Activated T-cell treated with anti-CD3 and anti-CD28 coated beads for 24 hours (primary cell): ENCODE results near the gene PICK1.
"Not testable (repeated sequence)": the region's sequence is repeated elsewhere in the genome, so short reads cannot be mapped to it uniquely, and the experiment has no call there.

Experiments
- DNase-seq: peaks from one replicate; pipeline ENCODE4 v3.0.0-alpha.2; 2020; ENCODE audit warnings: low read depth

Gene PICK1

GRCh38 chr22:38075105-38075825 lies 18.1 kb downstream of the PICK1 start:
- no peak for DNase-seq

DNA sequence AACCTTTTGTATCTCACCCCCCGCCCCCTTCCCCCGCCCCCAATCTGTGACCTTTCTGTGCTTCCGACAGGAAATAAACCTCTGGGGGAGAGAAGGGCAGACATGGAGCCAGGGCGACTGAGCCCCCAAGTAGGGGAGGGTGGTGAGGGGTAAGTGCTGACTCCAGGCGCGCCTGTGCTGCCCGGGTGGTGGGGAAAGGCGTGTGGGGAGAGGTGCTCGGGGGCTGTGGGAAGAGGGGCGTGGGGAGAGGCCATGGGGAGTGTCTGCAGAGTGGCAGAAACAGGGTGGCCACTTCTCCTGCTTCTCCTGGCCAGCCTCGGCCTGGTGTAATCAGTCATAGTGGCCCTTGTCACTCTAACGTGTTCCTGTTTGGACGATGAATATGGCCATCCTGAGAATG lies 18.8 kb downstream of the PICK1 start:
- DNase-seq, result no peak

DNA sequence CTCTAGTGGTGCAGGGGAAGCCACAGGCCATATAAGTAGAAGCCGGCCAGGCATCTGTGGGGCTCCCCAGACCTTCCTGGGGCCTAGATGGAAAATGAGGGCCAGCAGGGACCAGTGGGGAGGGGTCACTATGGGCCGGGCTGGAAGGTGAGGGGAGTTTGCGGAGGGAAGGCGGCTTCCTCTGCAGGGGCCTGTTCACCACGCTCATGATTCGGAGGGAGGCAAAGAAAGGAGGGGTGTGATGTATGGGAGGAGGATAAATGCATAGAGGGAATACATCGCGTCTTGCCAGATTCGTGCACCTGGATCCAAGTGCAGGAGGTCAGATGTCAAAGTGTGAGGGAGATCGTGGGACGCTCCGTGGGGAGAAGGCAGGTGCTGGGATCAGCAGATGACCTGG lies 19.9 kb downstream of the PICK1 start:
- DNase-seq, result no peak

- no peak for DNase-seq
Measured at GRCh38 chr22:38077595-38077994, 20.4 kb downstream of the PICK1 start.

DNA sequence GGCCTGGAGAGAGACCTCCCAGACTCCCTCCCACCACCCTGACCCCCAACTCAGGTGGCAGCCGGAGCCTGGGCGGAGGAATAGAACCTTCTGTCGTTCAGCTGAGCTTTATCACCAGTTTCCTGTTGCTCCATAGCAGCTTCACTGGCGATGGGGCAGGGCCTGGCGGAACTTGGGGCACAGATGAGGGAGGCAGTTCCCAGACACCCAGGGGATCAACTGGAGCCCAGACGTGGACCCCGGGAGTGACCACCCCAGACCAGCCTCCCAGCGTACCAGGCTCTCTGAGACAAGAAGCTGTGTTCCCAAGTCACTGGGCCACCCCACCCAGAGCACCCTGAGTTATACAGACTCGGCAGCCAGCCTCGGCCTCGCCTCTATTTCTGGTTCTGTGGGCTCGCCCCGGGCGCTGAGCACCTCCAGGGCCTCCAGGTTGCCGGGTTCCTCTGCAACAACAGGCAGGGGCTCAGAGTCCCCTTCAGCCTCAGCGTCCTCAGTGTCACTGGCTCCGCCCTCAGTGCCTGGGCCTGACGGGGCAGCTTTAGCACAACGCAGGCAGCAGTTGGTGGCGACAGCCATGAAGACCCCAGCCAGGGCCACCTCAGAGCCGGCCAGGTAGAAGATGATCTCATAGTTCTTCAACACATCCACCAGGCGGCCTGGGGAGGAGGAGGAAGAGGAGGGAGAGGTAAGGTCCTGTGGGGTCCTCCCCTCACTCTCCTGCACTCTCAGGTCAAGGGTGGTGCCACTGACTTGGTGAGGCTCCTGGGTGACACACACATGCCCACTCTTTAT lies 21.0 kb downstream of the PICK1 start:
- no peak for DNase-seq

- DNase-seq, result not testable (repeated sequence)
Measured at GRCh38 chr22:38079208-38079607, 22.0 kb downstream of the PICK1 start.

GRCh38 chr22:38079804-38080203 lies 22.6 kb downstream of the PICK1 start:
- no peak for DNase-seq

GRCh38 chr22:38080474-38080849 lies 23.3 kb downstream of the PICK1 start:
- DNase-seq, result no peak

GRCh38 chr22:38080850-38081635 lies 23.8 kb downstream of the PICK1 start:
- no peak for DNase-seq

DNA sequence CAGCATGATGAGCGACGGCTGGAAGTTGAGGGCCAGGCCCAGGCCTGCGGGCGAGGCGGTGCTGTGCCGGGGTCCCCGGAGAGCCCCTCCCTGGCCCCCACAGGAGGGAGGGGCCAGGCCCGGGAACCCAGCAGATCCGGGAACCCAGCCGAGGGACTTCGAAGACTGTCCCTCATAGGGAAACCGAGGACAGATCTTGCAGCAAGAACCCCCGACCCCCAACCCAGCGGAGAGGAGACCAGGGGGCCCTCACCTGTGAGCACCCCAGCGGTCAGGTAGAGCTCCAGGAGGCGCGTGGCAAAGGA lies 24.4 kb downstream of the PICK1 start:
- no peak for DNase-seq

GRCh38 chr22:38081941-38082828 lies 25.0 kb downstream of the PICK1 start:
- DNase-seq, result no peak

DNA sequence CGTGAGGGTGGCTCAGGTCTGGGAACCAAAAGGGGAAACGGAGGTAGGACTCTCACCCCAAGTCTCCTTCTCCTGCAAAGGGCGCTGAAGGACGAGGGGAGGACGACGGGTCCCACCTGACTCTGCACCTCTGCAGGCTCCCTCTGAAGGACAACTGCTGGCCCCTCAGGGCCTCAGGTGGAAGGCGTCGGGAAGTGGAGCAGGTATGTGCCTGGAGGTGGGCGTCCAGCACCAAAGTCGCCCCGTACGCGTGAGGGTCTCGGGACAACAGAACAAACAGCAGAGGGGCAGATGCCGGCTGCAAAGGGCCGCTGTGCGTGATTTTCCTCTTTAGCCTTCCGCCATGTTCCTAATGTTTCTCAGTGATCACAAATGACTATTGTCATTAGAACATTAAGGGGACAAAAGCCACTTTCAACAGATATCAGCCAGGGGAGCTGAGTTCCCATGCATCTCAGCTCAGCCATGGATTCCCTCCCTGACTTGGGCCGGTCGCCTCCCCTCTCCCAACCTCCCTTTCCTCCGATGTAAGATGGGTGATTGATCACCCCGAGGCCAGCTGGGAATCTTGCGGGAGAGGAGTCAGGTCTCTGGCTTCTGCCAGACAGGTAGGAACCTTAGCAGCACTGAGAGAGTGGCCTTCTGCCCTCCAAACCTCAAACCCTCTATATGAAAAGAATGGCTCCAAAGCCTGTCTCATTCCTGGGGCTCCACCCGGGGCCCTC lies 25.9 kb downstream of the PICK1 start:
- no peak for DNase-seq

GRCh38 chr22:38083931-38084631 lies 26.9 kb downstream of the PICK1 start, which contains the start of gene SLC16A8:
TSS of gene SLC16A8 (minus strand) at chr22:38084184. CDS start at chr22:38082873, 1,311 bp downstream.
- no peak for DNase-seq

- no peak for DNase-seq
Measured at GRCh38 chr22:38085056-38085455, 27.9 kb downstream of the PICK1 start.

DNA sequence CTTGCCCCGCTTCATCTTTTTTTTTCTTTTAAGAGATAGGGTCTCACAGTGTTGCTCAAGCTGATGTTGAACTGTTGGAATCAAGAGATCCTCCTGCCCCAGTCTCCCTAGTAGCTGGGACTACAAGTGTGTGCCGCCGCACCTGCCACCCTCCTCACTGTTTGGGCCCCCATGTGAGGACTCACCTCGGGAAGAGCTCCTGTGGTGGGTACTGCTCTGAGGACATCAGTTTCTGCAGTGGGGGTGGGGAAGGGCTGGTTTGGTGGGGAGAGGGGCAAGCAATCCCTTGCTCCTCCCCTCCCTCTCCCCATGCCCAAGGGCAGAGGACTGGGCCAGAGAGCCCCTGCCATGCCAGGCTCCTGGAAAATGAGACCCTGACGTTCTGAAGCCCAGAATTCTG lies 28.3 kb downstream of the PICK1 start:
- DNase-seq, result no peak

DNA sequence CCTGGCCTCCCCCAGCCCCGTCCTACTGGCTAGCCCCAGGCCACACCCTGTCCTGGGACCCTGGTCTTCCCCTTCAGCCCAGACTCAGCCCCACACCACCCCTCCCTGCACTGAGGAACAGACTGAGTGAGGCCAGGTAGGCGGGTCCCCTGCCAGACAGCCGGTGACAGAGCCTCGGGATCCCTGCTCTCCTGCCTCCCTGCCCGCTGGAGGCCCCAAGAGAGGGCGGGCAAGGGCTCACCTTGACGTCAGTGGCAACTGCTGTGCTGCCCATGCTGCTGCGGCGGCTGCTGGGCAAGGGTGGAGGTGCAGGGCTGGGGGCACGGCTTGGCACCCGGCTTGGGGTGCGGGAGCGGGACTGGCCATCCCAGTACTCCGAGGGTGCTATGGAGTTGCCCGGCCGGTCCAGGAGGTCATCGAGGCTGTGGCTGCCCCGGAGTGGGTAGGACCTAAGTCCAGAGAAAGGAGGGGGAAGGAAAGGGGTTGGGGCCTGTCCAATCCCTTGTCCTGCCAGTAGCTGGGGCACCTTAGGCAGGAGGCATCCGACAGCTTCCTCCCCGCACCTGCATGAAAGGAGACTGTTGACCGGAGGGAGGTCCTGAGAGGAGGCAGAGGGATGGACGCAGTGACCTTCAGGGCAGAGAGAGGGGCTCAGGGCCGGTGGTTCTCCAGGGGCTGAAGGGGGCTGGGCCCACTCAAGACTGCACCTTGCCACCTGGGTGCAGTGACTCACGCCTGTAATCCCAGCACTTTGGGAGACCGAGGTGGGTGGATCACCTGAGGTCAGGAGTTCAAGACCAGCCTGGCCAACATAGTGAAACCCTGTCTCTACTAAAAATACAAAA lies 29.0 kb downstream of the PICK1 start:
- DNase-seq, result no peak

- DNase-seq, result no peak
Measured at GRCh38 chr22:38086942-38087341, 29.7 kb downstream of the PICK1 start.

GRCh38 chr22:38087855-38088254 lies 30.7 kb downstream of the PICK1 start:
- no peak for DNase-seq

GRCh38 chr22:38088629-38089473 lies 31.6 kb downstream of the PICK1 start:
- no peak for DNase-seq
